Uterus (tissue), 4 donors: ENCODE results near the gene PDE4B. TPM values are rescaled to one million over a fixed set of nuclear protein-coding genes. Genes with fewer than 3 reads are reported as not detected.

ENCODE experiments used
- DNase-seq, 2 donors: peaks; one replicate each; pipeline ENCODE4 v3.0.0-alpha.2; 2019 to 2020
- H3K27ac ChIP-seq, 2 donors: fragments of 200-600 bp; sonication (generic); 1 replicate in 1 of 2; 2 replicates in 1 of 2; pipeline ENCODE4 v1.5.1; 2016 to 2018
- H3K27me3 ChIP-seq, 2 donors: fragments of 200-600 bp; sonication (generic); one replicate each; pipeline ENCODE4 v1.5.1; 2018 to 2019; ENCODE audit warnings: control low read depth in 1 of 2
- H3K36me3 ChIP-seq, 2 donors: fragments of 200-600 bp; sonication (generic); one replicate each; pipeline ENCODE4 v1.5.1; 2019; ENCODE audit warnings: control low read depth in 1 of 2
- H3K4me1 ChIP-seq, 2 donors: fragments of 200-600 bp; sonication (generic); one replicate each; pipeline ENCODE4 v1.5.1; 2018 to 2019; ENCODE audit warnings: control low read depth in 1 of 2
- H3K4me3 ChIP-seq, 2 donors: fragments of 200-600 bp; sonication (generic); 1 replicate in 1 of 2; 2 replicates in 1 of 2; pipeline ENCODE4 v1.5.1; 2018 to 2019; ENCODE audit warnings: mild to moderate bottlenecking in 1 of 2
- H3K9me3 ChIP-seq, 2 donors: fragments of 200-600 bp; sonication (generic); one replicate each; pipeline ENCODE4 v1.5.1; 2019; ENCODE audit warnings: control low read depth in 1 of 2
- POLR2A ChIP-seq, 2 donors: fragments of 450-650 bp; IDR thresholded peaks; one replicate each; pipeline ENCODE4 v1.6.1; 2016; ENCODE audit warnings: antibody characterized with exemption in 2 of 2, mild to moderate bottlenecking in 1 of 2, moderate library complexity in 1 of 2
- intact Hi-C: fragments of 100-400 bp; cut with DNase I; formaldehyde crosslinking; loops from one replicate; pipeline ENCODE4 v1.15.1; 2023; ENCODE audit warnings: low total_unique reads
- total RNA-seq, 4 donors: library from RNA; depleted of rRNA in 3 of 4; stranded (reverse); fragments of >200 nt in 3 of 4; gene quantifications; one replicate each; pipeline versions ENCODE4 v1.1.0 to v1.2.4, GENCODE V29; 2014 to 2023
- TF ChIP-seq, protein P1 (sequence below), 4 experiments: fragments of 200-600 bp in 2 of 4; fragments of 450-650 bp in 2 of 4; sonication (generic) in 2 of 4; IDR thresholded peaks; one replicate each; pipeline ENCODE4 v1.5.1; 2016 to 2019; ENCODE audit warnings: antibody characterized with exemption in 4 of 4, mild to moderate bottlenecking in 2 of 4, moderate library complexity in 1 of 4
- donor health status: DM: yes; HTN: yes; CAD: no.

Gene PDE4B
- total RNA-seq, 4 donors from 2014 or later, result 6.9 to 22.9 (median 17.8) TPM

DNA sequence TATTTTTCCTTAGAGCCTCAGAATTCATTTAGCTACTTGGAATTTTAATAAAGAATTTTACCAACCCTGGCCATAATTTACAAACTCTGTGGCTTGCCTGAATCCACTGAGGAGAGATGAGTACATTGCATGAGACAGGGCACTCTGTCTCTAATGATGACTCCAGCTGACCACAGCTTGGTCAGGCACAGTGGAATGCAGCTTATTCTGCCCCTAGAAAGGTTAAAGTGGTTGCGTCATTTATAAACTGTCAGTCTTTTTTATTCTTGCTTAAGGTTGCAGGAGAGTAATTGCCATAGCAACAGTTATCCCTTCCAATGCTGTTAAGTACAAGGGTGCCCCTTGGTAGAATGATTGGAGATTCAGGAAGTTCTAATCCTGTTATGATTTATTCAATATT lies 28.3 kb downstream of the PDE4B start:
- Histone ChIP-seq H3K4me3 (no peak overlapping the region), H3K27me3 (no peaks in the 10 kb centered on the region), H3K4me1 (no peaks in the 10 kb centered on the region), H3K36me3 (no peaks in the 10 kb centered on the region), H3K27ac (no peak overlapping the region), H3K9me3 (no peaks in the 10 kb centered on the region)
- intact Hi-C loops, result no loop called here
- TF ChIP-seq, protein P1, sequence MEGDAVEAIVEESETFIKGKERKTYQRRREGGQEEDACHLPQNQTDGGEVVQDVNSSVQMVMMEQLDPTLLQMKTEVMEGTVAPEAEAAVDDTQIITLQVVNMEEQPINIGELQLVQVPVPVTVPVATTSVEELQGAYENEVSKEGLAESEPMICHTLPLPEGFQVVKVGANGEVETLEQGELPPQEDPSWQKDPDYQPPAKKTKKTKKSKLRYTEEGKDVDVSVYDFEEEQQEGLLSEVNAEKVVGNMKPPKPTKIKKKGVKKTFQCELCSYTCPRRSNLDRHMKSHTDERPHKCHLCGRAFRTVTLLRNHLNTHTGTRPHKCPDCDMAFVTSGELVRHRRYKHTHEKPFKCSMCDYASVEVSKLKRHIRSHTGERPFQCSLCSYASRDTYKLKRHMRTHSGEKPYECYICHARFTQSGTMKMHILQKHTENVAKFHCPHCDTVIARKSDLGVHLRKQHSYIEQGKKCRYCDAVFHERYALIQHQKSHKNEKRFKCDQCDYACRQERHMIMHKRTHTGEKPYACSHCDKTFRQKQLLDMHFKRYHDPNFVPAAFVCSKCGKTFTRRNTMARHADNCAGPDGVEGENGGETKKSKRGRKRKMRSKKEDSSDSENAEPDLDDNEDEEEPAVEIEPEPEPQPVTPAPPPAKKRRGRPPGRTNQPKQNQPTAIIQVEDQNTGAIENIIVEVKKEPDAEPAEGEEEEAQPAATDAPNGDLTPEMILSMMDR (IDR thresholded peaks at IDR 0.05), result no peak
- no peak for TF ChIP-seq POLR2A (IDR thresholded peaks at IDR 0.05)
- no peak for DNase-seq

DNA sequence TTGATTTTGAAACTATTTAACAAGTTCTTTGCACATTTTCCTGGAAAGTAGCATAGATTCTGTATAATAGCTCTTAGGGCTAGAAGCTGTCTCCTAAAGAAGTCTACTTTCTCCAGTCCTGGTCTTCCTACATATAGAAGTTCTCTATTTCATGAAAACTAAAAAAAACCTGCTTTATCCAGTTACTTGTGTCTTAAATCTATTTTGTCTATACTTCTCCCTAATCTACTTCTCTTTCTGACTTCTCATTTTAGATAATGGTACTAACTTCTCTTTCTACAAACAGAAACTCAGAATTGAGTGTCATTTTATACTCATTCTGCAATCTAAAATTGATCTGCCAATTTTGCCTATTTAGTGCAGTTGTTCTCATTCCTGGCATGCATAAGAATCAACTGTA lies 28.7 kb downstream of the PDE4B start:
- Histone ChIP-seq H3K9me3 (no peaks in the 10 kb centered on the region), H3K4me1 (no peaks in the 10 kb centered on the region), H3K27ac (no peak overlapping the region), H3K36me3 (no peaks in the 10 kb centered on the region), H3K27me3 (no peaks in the 10 kb centered on the region), H3K4me3 (no peak overlapping the region)
- intact Hi-C loops, result no loop called here
- TF ChIP-seq POLR2A (IDR thresholded peaks at IDR 0.05), result no peak
- TF ChIP-seq, protein P1 (IDR thresholded peaks at IDR 0.05), result no peak
- no peak for DNase-seq

DNA sequence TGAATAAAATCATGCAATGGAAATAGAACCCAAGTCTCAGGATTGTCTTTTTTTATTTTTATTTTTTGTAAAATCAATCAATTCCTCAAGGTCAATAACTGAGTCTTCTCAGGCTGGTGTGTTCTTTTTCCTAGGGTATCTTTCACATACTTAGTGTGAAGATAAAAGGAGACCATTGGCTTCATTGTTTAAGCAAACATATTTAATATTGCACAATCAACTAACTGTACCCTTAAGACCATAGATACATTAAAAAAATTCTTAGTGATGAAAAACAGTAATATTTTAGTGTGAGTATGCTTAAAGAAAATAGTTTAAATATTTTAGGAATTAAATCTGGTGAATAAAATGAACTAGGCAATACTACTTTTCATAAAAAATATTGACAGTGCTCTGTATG lies 31.4 kb downstream of the PDE4B start:
- Histone ChIP-seq H3K4me1 (no peaks in the 10 kb centered on the region), H3K36me3 (no peaks in the 10 kb centered on the region), H3K27ac (no peak overlapping the region), H3K27me3 (no peaks in the 10 kb centered on the region), H3K9me3 (no peaks in the 10 kb centered on the region), H3K4me3 (no peak overlapping the region)
- intact Hi-C loops, result no loop called here
- no peak for DNase-seq
- TF ChIP-seq POLR2A (IDR thresholded peaks at IDR 0.05), result no peak
- TF ChIP-seq, protein P1 (IDR thresholded peaks at IDR 0.05), result no peak

DNA sequence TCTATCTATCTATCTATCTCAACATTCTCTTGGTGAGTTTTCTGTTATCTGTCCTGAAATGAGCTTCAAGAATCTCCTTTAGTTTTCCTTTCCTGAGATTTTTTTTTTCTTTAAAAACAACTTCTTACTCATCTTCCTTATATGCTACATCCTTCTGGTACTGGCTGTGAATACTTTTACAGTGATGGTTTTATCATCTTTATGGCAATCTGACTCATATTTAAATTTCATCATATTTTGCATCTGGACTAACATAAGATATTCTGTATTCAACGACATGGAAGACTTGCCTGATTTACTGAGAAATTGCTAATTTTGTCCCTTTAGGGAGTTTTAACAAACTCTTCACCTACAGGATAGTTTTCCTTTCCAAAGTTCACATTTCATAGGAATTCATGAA lies 33.0 kb downstream of the PDE4B start:
- H3K27ac ChIP-seq, result no peak overlapping the region
- no peak for DNase-seq
- no peaks in the 10 kb centered on the region for H3K27me3 ChIP-seq
- H3K4me1 ChIP-seq, result no peaks in the 10 kb centered on the region
- no peaks in the 10 kb centered on the region for H3K36me3 ChIP-seq
- TF ChIP-seq, protein P1 (IDR thresholded peaks at IDR 0.05), result no peak
- TF ChIP-seq POLR2A (IDR thresholded peaks at IDR 0.05), result no peak
- H3K9me3 ChIP-seq, result no peaks in the 10 kb centered on the region
- intact Hi-C loops, result no loop called here
- no peak overlapping the region for H3K4me3 ChIP-seq

DNA sequence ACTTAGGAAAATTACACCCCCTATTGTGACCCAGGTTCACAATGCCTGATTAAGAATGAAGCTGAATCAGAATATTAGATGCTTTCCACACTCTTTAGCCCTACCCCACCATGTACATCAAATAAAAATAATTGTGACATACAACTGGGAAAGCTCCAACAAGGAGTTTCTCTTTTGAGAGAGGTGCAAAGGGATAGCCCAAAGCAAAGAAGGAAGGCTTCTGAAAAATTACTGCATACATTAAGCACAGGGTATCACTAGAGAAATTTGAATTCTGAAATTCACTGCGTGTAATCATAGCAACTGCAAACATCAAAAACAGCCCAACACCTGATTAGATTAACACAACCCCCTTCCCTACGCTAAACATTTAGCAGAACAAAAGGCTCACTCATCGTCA lies 34.1 kb downstream of the PDE4B start:
- intact Hi-C loops, result no loop called here
- no peak for DNase-seq
- H3K4me1 ChIP-seq, result no peaks in the 10 kb centered on the region
- no peaks in the 10 kb centered on the region for H3K9me3 ChIP-seq
- H3K27ac ChIP-seq, result no peak overlapping the region
- no peak overlapping the region for H3K4me3 ChIP-seq
- no peaks in the 10 kb centered on the region for H3K36me3 ChIP-seq
- TF ChIP-seq, protein P1 (IDR thresholded peaks at IDR 0.05), result no peak
- no peak for TF ChIP-seq POLR2A (IDR thresholded peaks at IDR 0.05)
- H3K27me3 ChIP-seq, result no peaks in the 10 kb centered on the region
